HG03108 (cell line): ENCODE results near the gene SPAG7.
A peak's percentile ranks its signal among the peaks of the same experiment; 100 is the strongest.

Source experiments
- ATAC-seq: cut with Tn5 transposase; IDR thresholded peaks from one replicate; pipeline ENCODE4 v1.9.1; 2021; ENCODE audit warnings: moderate library complexity; ENCODE audit not compliant: unreplicated experiment

The SPAG7 gene

GRCh38 chr17:4950746-4951204, 16.8 kb downstream of the SPAG7 start, which contains the start of gene ENO3:
Gene ENO3 (plus strand): TSS chr17:4951119. CDS start chr17:4951830, 711 bp downstream.
- ATAC-seq, result no peak

- no peak for ATAC-seq
Measured at GRCh38 chr17:4950075-4950745, 17.4 kb downstream of the SPAG7 start.

- ATAC-seq, result no peak
Measured at GRCh38 chr17:4949321-4950074, 18.1 kb downstream of the SPAG7 start.

- ATAC-seq, result peak; percentile 29
Measured at GRCh38 chr17:4948931-4949320, 18.7 kb downstream of the SPAG7 start.

GRCh38 chr17:4948166-4948930, 19.3 kb downstream of the SPAG7 start, which contains the start of gene PFN1:
Gene PFN1 (minus strand): TSS chr17:4948530. CDS start chr17:4948394, 136 bp downstream.
- no peak for ATAC-seq

- no peak for ATAC-seq
Measured at GRCh38 chr17:4947411-4948165, 20.0 kb downstream of the SPAG7 start.

- ATAC-seq, result no peak
Measured at GRCh38 chr17:4947010-4947410, 20.6 kb downstream of the SPAG7 start.

- ATAC-seq, result no peak
Measured at GRCh38 chr17:4946312-4946976, 21.2 kb downstream of the SPAG7 start.

- ATAC-seq, result no peak
Measured at GRCh38 chr17:4945944-4946280, 21.7 kb downstream of the SPAG7 start.

GRCh38 chr17:4945176-4945943, 22.3 kb downstream of the SPAG7 start:
- ATAC-seq, result peak; percentile 25

- no peak for ATAC-seq
Measured at GRCh38 chr17:4944554-4945175, 23.0 kb downstream of the SPAG7 start.

GRCh38 chr17:4944163-4944553, 23.5 kb downstream of the SPAG7 start:
- no peak for ATAC-seq

- ATAC-seq, result no peak
Measured at GRCh38 chr17:4942760-4943508, 24.7 kb downstream of the SPAG7 start.

- no peak for ATAC-seq
Measured at GRCh38 chr17:4941319-4941610, 26.4 kb downstream of the SPAG7 start.

- no peak for ATAC-seq
Measured at GRCh38 chr17:4940555-4941318, 26.9 kb downstream of the SPAG7 start.

GRCh38 chr17:4939796-4940554, 27.6 kb downstream of the SPAG7 start, which contains the start of the genes RNF167 and SLC25A11:
Gene RNF167 (plus strand): TSS chr17:4940268. CDS start chr17:4940910, 642 bp downstream.
Gene SLC25A11 (minus strand): TSS chr17:4940046. CDS start chr17:4939910, 136 bp downstream.
- ATAC-seq, result peak; percentile 73

- no peak for ATAC-seq
Measured at GRCh38 chr17:4939546-4939795, 28.1 kb downstream of the SPAG7 start.
